Endothelial cell of umbilical vein (primary cell): Measurements from ENCODE around the gene RUSF1. TPM values are rescaled to one million over a fixed set of nuclear protein-coding genes. Genes with fewer than 3 reads are reported as not detected.

ENCODE experiments used
- BruUV-seq: library from RNA; stranded (reverse); fragments of 400-500 nt; replicated peaks from 2 replicates; lab custom pipeline; 2021; lab: Mats Ljungman, UMichigan
- CTCF ChIA-PET: fragments of 300-600, 350-600 bp; sonication (Branson Sonifier 250); formaldehyde crosslinking; loops from one replicate; lab custom pipeline; 2021; ENCODE audit warnings: antibody characterized with exemption, inconsistent platforms; lab: Charles Lee
- POLR2A ChIA-PET: fragments of 300-600, 350-600 bp; sonication (Branson Sonifier 250); formaldehyde crosslinking; loops from one replicate; lab custom pipeline; 2021; ENCODE audit warnings: antibody characterized with exemption, inconsistent platforms; lab: Charles Lee
- DNase-seq: peaks from one replicate; pipeline ENCODE4 v3.0.0-alpha.2; 2011; ENCODE audit warnings: low read depth, low spot score
- FAIRE-seq: peaks from 2 replicates; lab custom pipeline; 2011; peaks lifted over from hg19 to GRCh38; lab: Jason Lieb, UNC
- H2AFZ ChIP-seq: 2 replicates; pipeline ENCODE4 v1.6.0; 2012; ENCODE audit warnings: low read depth, low read length, control low read depth, inconsistent platforms
- H3K27ac ChIP-seq: 2 replicates; pipeline ENCODE4 v1.5.1; 2011; ENCODE audit warnings: low read depth, mild to moderate bottlenecking, control low read depth, low read length, moderate library complexity; ENCODE audit not compliant: insufficient read depth
- H3K27me3 ChIP-seq, 2 experiments: 2 replicates each; pipeline versions ENCODE4 v1.6.0 to v1.6.1; 2011; ENCODE audit warnings: low read length in 2 of 2, mixed read lengths in 1 of 2; ENCODE audit not compliant: control insufficient read depth in 2 of 2, insufficient read depth in 2 of 2
- H3K36me3 ChIP-seq, 2 experiments: 2 replicates in 1 of 2; 3 replicates in 1 of 2; pipeline ENCODE4 v1.5.1; 2011; ENCODE audit warnings: low read length in 2 of 2, mild to moderate bottlenecking in 1 of 2, moderate library complexity in 1 of 2; ENCODE audit not compliant: control insufficient read depth in 2 of 2, insufficient read depth in 2 of 2; ENCODE audit errors: extremely low read depth in 1 of 2
- H3K4me1 ChIP-seq: 3 replicates; pipeline ENCODE4 v1.5.1; 2011; ENCODE audit warnings: mild to moderate bottlenecking, low read length; ENCODE audit not compliant: control insufficient read depth, insufficient read depth; ENCODE audit errors: extremely low read depth
- H3K4me2 ChIP-seq: 2 replicates; pipeline ENCODE4 v1.6.1; 2011; ENCODE audit warnings: low read length, control low read depth, mixed read lengths; ENCODE audit not compliant: insufficient read depth
- H3K4me3 ChIP-seq, 3 experiments: fragments of 200-600 bp in 1 of 3; sonication (generic), shearing (Covaris generic) in 1 of 3; replicated peaks in 1 of 3; 2 replicates each; pipeline ENCODE4 v1.5.1; 2011 to 2016; ENCODE audit warnings: control low read depth in 3 of 3, low read length in 3 of 3, mild to moderate bottlenecking in 2 of 3, inconsistent platforms in 1 of 3, low read depth in 1 of 3, moderate library complexity in 1 of 3; ENCODE audit not compliant: insufficient read depth in 1 of 3
- H3K79me2 ChIP-seq: 2 replicates; pipeline ENCODE4 v1.6.0; 2012; ENCODE audit warnings: low read length, inconsistent platforms; ENCODE audit not compliant: control insufficient read depth, insufficient read depth
- H3K9ac ChIP-seq: replicated peaks from 2 replicates; pipeline ENCODE3; 2011; ENCODE audit warnings: low read length, control low read depth; ENCODE audit not compliant: insufficient read depth; ENCODE audit errors: extremely low read depth
- H3K9me1 ChIP-seq: replicated peaks from 3 replicates; pipeline ENCODE4 v1.6.0; 2011; ENCODE audit warnings: mild to moderate bottlenecking, low read length; ENCODE audit not compliant: control insufficient read depth, insufficient read depth; ENCODE audit errors: extremely low read depth
- H3K9me3 ChIP-seq: replicated peaks from 2 replicates; pipeline ENCODE4 v1.5.1; 2012; ENCODE audit warnings: low read length, inconsistent platforms; ENCODE audit not compliant: control insufficient read depth, insufficient read depth
- H4K20me1 ChIP-seq: replicated peaks from 2 replicates; pipeline ENCODE3; 2011; ENCODE audit warnings: mild to moderate bottlenecking, low read length; ENCODE audit not compliant: control insufficient read depth, insufficient read depth; ENCODE audit errors: extremely low read depth
- EZH2 ChIP-seq: IDR thresholded peaks from 2 replicates; pipeline ENCODE4 v1.6.1; 2012; ENCODE audit warnings: borderline replicate concordance, low read depth, mild to moderate bottlenecking, moderate library complexity, low read length, inconsistent platforms; ENCODE audit not compliant: severe bottlenecking
- FOS ChIP-seq: IDR thresholded peaks from 2 replicates; pipeline ENCODE4 v1.6.1; 2011; ENCODE audit warnings: mild to moderate bottlenecking, low read length, moderate library complexity, borderline replicate concordance; ENCODE audit not compliant: insufficient read depth
- GATA2 ChIP-seq: IDR thresholded peaks from 2 replicates; pipeline ENCODE4 v1.7.0; 2011; ENCODE audit warnings: low read depth, mild to moderate bottlenecking, moderate library complexity, mixed read lengths, low read length; ENCODE audit not compliant: insufficient read length, insufficient read depth
- JUN ChIP-seq: IDR thresholded peaks from 2 replicates; pipeline ENCODE4 v1.6.1; 2011; ENCODE audit warnings: borderline replicate concordance, low read depth; ENCODE audit not compliant: insufficient read length, insufficient read depth
- MYC ChIP-seq: IDR thresholded peaks from one replicate; pipeline ENCODE4 v1.6.1; 2011; ENCODE audit warnings: mild to moderate bottlenecking, low read depth, low read length
- POLR2A ChIP-seq: IDR thresholded peaks from 2 replicates; pipeline ENCODE4 v1.6.1; 2012; ENCODE audit warnings: low read depth, mild to moderate bottlenecking, control low read depth, low read length
- POLR2AphosphoS5 ChIP-seq: IDR thresholded peaks from 2 replicates; pipeline ENCODE4 v1.6.1; 2012; ENCODE audit warnings: low read depth, mild to moderate bottlenecking, control low read depth, low read length, moderate library complexity; ENCODE audit not compliant: insufficient read depth
- dilution Hi-C: fragments of 300-500 bp; cut with MboI; formaldehyde crosslinking; loops from one replicate; pipeline ENCODE4 v1.15.0; 2019; ENCODE audit warnings: low sequenced_read_pairs; ENCODE audit not compliant: extremely low pct_ligation_motif_present
- intact Hi-C: fragments of 100-400 bp; cut with micrococcal nuclease; formaldehyde crosslinking; loops from one replicate; pipeline ENCODE4 v1.10.0; 2022
- polyA plus RNA-seq, 4 experiments: library from polyadenylated mRNA; depleted of rRNA in 3 of 4; stranded (reverse) in 3 of 4; unstranded in 1 of 4; fragments of >200 nt; gene quantifications; 2 replicates each; pipeline versions ENCODE4 v1.2.1 to v1.2.3, GENCODE V29; 2011 to 2012; ENCODE audit warnings: missing spikeins in 1 of 4
- total RNA-seq: library from RNA; stranded (reverse); gene quantifications from 2 replicates; pipeline ENCODE4 v1.2.3, GENCODE V29; 2021
- TF ChIP-seq, protein P1 (sequence below), 2 donors: IDR thresholded peaks; 1 replicate in 1 of 2; 2 replicates in 1 of 2; pipeline ENCODE4 v1.5.1; 2011; ENCODE audit warnings: low read length in 2 of 2, mild to moderate bottlenecking in 2 of 2, moderate library complexity in 2 of 2, control low read depth in 1 of 2, inconsistent platforms in 1 of 2, low read depth in 1 of 2; ENCODE audit not compliant: insufficient read depth in 1 of 2; ENCODE audit errors: extremely low read depth in 1 of 2
- TF ChIP-seq, protein P2 (sequence below): IDR thresholded peaks from 2 replicates; pipeline ENCODE4 v1.6.1; 2011; ENCODE audit not compliant: insufficient read depth, insufficient read length

RUSF1 gene
- total and polyA plus RNA-seq, 2 donors (not counting 3 experiments of a cell fraction or from before 2014, with no cell fraction given) = 36.4 to 40.3 TPM

DNA sequence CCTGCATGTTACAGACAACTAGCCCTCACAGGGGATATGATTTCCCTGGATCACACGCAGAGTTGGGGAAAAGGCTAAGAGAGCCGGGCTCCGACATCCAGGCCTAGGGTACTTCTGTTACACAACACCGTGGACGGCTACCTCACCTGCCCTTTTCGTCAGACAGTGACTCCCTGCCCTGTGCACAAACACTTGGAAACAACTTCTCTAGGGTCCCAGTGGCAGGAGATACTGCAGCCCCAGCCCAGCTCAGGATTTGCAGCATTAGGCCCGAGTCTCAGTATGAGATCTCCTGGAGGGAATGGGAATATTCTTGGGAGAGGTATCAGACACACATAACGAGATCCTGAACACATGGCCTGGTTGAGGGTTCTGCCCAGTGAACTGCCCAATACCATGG, 8.3 kb downstream of the RUSF1 start:
- intact Hi-C loops (loop anchor here (10.0 kb wide), 1 partner anchor 365 kb away; no protein-coding TSS in a partner anchor), dilution Hi-C loops (no loop called here)
- H3K4me1 ChIP-seq = peaks cover 8% of the 10 kb centered on the region
- ChIA-PET POLR2A (no interaction called here), CTCF (interaction anchor here (0.9 to 1.7 kb wide), 3 partner anchors 8 to 44 kb away, joined by 3 to 4 read pairs (median 3); partner anchors contain the start of gene RUSF1)
- peaks cover 2 to 7% of the 10 kb centered on the region in 2 experiments for H3K36me3 ChIP-seq
- FAIRE-seq (no peak), DNase-seq (no peak)
- H3K9ac ChIP-seq = no peak overlapping the region
- no peak overlapping the region for H3K4me3 ChIP-seq
- H3K4me2 ChIP-seq = no peak overlapping the region
- no TSS peak for BruUV-seq
- TF ChIP-seq JUN (no peak), FOS (no peak), POLR2AphosphoS5 (no peak), GATA2 (no peak), EZH2 (no peak), MYC (no peak), POLR2A (no peak)
- TF ChIP-seq, protein P1, sequence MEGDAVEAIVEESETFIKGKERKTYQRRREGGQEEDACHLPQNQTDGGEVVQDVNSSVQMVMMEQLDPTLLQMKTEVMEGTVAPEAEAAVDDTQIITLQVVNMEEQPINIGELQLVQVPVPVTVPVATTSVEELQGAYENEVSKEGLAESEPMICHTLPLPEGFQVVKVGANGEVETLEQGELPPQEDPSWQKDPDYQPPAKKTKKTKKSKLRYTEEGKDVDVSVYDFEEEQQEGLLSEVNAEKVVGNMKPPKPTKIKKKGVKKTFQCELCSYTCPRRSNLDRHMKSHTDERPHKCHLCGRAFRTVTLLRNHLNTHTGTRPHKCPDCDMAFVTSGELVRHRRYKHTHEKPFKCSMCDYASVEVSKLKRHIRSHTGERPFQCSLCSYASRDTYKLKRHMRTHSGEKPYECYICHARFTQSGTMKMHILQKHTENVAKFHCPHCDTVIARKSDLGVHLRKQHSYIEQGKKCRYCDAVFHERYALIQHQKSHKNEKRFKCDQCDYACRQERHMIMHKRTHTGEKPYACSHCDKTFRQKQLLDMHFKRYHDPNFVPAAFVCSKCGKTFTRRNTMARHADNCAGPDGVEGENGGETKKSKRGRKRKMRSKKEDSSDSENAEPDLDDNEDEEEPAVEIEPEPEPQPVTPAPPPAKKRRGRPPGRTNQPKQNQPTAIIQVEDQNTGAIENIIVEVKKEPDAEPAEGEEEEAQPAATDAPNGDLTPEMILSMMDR (IDR thresholded peaks at IDR 0.05; ENCODE audit: extremely low read depth in 1 of 2, insufficient read depth in 1 of 2, low read depth in 1 of 2, low read length in 2 of 2) = no peak
- TF ChIP-seq, protein P2, sequence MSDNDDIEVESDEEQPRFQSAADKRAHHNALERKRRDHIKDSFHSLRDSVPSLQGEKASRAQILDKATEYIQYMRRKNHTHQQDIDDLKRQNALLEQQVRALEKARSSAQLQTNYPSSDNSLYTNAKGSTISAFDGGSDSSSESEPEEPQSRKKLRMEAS = no peak
- H3K9me1 ChIP-seq = no peaks in the 10 kb centered on the region
- no peaks in the 10 kb centered on the region for H4K20me1 ChIP-seq
- no peaks in the 10 kb centered on the region for H3K79me2 ChIP-seq
- H2AFZ ChIP-seq = no peak overlapping the region
- no peaks in the 10 kb centered on the region for H3K27me3 ChIP-seq
- no peaks in the 10 kb centered on the region for H3K9me3 ChIP-seq
- no peak overlapping the region for H3K27ac ChIP-seq
